GM12892 (cell line): Measurements from ENCODE around the gene EHD2.

Experiments
- POLR2A ChIP-seq: IDR thresholded peaks from 2 replicates; pipeline ENCODE4 v1.6.1; 2011; ENCODE audit warnings: low read depth, low read length, control low read depth
- POLR2AphosphoS5 ChIP-seq: IDR thresholded peaks from 2 replicates; pipeline ENCODE4 v1.6.1; 2011; ENCODE audit warnings: low read depth, low read length, control low read depth
- TAF1 ChIP-seq: IDR thresholded peaks from 2 replicates; pipeline ENCODE4 v1.6.1; 2011; ENCODE audit warnings: low read depth, mild to moderate bottlenecking, control low read depth, low read length, borderline replicate concordance

DNA sequence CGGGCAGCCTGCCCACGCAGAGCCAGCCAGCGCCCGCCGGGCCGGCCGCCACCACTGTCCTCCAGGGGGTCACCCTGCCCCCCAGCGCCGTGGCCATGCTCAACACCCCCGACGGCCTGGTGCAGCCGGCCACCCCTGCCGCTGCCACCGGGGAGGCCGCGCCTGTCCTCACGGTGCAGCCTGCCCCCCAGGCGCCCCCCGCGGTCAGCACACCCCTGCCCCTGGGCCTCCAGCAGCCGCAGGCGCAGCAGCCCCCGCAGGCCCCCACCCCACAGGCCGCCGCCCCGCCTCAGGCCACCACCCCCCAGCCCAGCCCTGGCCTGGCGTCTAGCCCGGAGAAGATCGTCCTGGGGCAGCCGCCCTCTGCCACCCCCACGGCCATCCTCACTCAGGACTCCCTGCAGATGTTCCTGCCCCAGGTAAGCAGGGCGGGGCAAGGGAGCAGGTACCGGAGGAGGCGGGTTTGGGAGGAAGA is 32.3 kb upstream of the EHD2 start:
- no peak for TF ChIP-seq POLR2A
- no peak for TF ChIP-seq TAF1
- TF ChIP-seq POLR2AphosphoS5 = no peak
